ENCODE data around the gene PRPF40A. TPM values are rescaled to one million over a fixed set of nuclear protein-coding genes. Genes with fewer than 3 reads are reported as not detected.

PRPF40A gene
- polyA plus RNA-seq, 1 donor (not counting 4 experiments of a cell fraction or from before 2014, with no cell fraction given), result 104 TPM

DNA sequence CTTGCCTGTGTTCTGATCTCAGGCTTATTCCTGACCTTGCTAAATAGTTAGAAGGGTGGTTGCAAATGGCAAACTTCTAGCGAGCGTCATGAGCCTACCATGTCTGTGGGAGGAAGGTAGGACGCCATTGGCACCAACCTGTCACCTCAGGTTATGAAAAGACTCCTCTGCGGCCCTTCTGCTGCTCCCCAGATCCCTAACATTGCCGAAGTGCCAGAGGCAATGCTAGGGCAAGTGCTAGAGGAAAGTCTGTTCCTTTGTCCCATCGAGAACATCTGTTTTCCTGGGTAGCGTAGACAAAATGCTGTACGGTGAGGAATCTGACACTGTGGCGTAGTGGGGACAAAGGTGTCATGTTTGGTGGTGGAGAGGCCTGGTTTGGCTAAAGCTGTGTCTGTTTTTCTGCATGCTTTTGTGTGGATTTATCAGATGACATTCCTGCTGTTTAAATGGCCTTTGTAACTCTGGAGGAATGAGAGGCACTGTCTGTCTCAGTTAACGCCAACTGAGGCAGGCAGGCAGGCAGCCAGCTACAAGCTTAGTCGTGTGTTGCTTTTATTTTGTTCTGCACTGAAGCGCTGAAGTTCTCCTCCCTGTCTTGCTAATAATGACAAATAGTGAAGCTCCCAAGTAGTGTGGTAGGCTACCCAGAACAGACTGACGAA is 94.1 kb downstream of the PRPF40A start:
- Histone ChIP-seq H2AFZ (ENCODE audit: control insufficient read depth, low read length) (no peak overlapping the region), H3K9me1 (ENCODE audit: control insufficient read depth, extremely low read depth, insufficient read depth, low read length) (no peaks in the 10 kb centered on the region), H4K20me1 (ENCODE audit: control insufficient read depth, extremely low read depth, insufficient read depth, low read length) (no peaks in the 10 kb centered on the region), H3K36me3 (ENCODE audit: control insufficient read depth in 2 of 2, extremely low read depth in 1 of 2, insufficient read depth in 2 of 2, low read length in 2 of 2) (peaks cover 25 to 44% of the 10 kb centered on the region in 2 experiments), H3K9ac (ENCODE audit: control insufficient read depth, extremely low read depth, insufficient read depth, low read length) (no peak overlapping the region), H3K27ac (ENCODE audit: control insufficient read depth, insufficient read depth, low read length) (no peak overlapping the region), H3K27me3 (ENCODE audit: control insufficient read depth, extremely low read depth, insufficient read depth, low read length) (no peaks in the 10 kb centered on the region), H3K9me3 (ENCODE audit: control insufficient read depth, low read depth, low read length) (no peaks in the 10 kb centered on the region), H3K4me2 (ENCODE audit: control insufficient read depth, extremely low read depth, insufficient read depth, low read depth, low read length) (no peak overlapping the region), H3K4me3 (ENCODE audit: control insufficient read depth in 2 of 3, extremely low read depth in 1 of 3, insufficient read depth in 2 of 3, low read depth in 1 of 3, low read length in 3 of 3) (no peak overlapping the region), H3K79me2 (ENCODE audit: control insufficient read depth, insufficient read depth, low read length) (no peaks in the 10 kb centered on the region), H3K4me1 (ENCODE audit: control insufficient read depth, extremely low read depth, insufficient read depth, low read length) (no peaks in the 10 kb centered on the region)
- no peak for TF ChIP-seq EZH2 (IDR thresholded peaks at IDR 0.05; ENCODE audit: low read length)
- TF ChIP-seq, protein P1, sequence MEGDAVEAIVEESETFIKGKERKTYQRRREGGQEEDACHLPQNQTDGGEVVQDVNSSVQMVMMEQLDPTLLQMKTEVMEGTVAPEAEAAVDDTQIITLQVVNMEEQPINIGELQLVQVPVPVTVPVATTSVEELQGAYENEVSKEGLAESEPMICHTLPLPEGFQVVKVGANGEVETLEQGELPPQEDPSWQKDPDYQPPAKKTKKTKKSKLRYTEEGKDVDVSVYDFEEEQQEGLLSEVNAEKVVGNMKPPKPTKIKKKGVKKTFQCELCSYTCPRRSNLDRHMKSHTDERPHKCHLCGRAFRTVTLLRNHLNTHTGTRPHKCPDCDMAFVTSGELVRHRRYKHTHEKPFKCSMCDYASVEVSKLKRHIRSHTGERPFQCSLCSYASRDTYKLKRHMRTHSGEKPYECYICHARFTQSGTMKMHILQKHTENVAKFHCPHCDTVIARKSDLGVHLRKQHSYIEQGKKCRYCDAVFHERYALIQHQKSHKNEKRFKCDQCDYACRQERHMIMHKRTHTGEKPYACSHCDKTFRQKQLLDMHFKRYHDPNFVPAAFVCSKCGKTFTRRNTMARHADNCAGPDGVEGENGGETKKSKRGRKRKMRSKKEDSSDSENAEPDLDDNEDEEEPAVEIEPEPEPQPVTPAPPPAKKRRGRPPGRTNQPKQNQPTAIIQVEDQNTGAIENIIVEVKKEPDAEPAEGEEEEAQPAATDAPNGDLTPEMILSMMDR (optimal IDR thresholded peaks at IDR 0.05 in 1 of 3, IDR thresholded peaks at IDR 0.05 in 1 of 3, conservative IDR thresholded peaks at IDR 0.05 in 1 of 3; ENCODE audit: extremely low read depth in 1 of 3, insufficient read depth in 2 of 3, low read length in 3 of 3), result no peak
- dilution Hi-C loops (cut with MboI; ENCODE audit: extremely low pct_ligation_motif_present, low sequenced_read_pairs), result no loop called here
- DNase-seq (ENCODE audit: low read depth, low spot score) (no peak), FAIRE-seq (no peak)

DNA sequence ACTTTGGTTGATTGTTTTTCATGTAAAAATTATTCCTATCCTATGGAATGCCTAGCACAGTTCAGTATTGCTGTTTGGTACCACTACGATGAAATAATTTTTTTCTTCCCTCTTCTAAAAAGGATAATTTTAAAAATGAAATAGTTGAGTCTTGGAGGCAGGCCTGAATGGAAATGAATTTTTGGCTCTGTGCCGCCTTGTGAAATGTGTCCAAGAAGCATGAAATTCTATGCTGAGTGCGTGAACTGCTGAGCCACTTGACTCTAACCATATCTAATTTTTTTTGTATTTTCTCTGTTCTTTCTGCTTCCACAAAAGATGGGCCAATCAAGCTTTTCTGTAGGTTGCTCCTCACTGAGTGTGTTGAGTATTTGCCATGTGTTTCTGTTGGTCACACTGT is 95.0 kb downstream of the PRPF40A start:
- no peaks in the 10 kb centered on the region for H3K27me3 ChIP-seq (ENCODE audit: control insufficient read depth, extremely low read depth, insufficient read depth, low read length)
- no peaks in the 10 kb centered on the region for H3K79me2 ChIP-seq (ENCODE audit: control insufficient read depth, insufficient read depth, low read length)
- H3K4me1 ChIP-seq (ENCODE audit: control insufficient read depth, extremely low read depth, insufficient read depth, low read length), result no peaks in the 10 kb centered on the region
- H3K9me3 ChIP-seq (ENCODE audit: control insufficient read depth, low read depth, low read length), result no peaks in the 10 kb centered on the region
- dilution Hi-C loops (cut with MboI; ENCODE audit: extremely low pct_ligation_motif_present, low sequenced_read_pairs), result no loop called here
- no peaks in the 10 kb centered on the region for H3K9me1 ChIP-seq (ENCODE audit: control insufficient read depth, extremely low read depth, insufficient read depth, low read length)
- FAIRE-seq (no peak), DNase-seq (ENCODE audit: low read depth, low spot score) (no peak)
- no peak overlapping the region for H2AFZ ChIP-seq (ENCODE audit: control insufficient read depth, low read length)
- no peaks in the 10 kb centered on the region for H4K20me1 ChIP-seq (ENCODE audit: control insufficient read depth, extremely low read depth, insufficient read depth, low read length)
- peaks cover 22 to 47% of the 10 kb centered on the region in 2 experiments for H3K36me3 ChIP-seq (ENCODE audit: control insufficient read depth in 2 of 2, extremely low read depth in 1 of 2, insufficient read depth in 2 of 2, low read length in 2 of 2)
- no peak overlapping the region for H3K27ac ChIP-seq (ENCODE audit: control insufficient read depth, insufficient read depth, low read length)
- no peak overlapping the region for H3K9ac ChIP-seq (ENCODE audit: control insufficient read depth, extremely low read depth, insufficient read depth, low read length)
- no peak overlapping the region for H3K4me3 ChIP-seq (ENCODE audit: control insufficient read depth in 2 of 3, extremely low read depth in 1 of 3, insufficient read depth in 2 of 3, low read depth in 1 of 3, low read length in 3 of 3)
- H3K4me2 ChIP-seq (ENCODE audit: control insufficient read depth, extremely low read depth, insufficient read depth, low read depth, low read length), result no peak overlapping the region
- TF ChIP-seq, protein P1 (optimal IDR thresholded peaks at IDR 0.05 in 1 of 3, IDR thresholded peaks at IDR 0.05 in 1 of 3, conservative IDR thresholded peaks at IDR 0.05 in 1 of 3; ENCODE audit: extremely low read depth in 1 of 3, insufficient read depth in 2 of 3, low read length in 3 of 3), result no peak
- TF ChIP-seq EZH2 (IDR thresholded peaks at IDR 0.05; ENCODE audit: low read length), result no peak

Measured in keratinocyte (primary cell).